Measurements from ENCODE around the gene NLK.

NLK gene

GRCh38 chr17:28159924-28160323 lies 117.4 kb downstream of the NLK start:
- H3K4me2 ChIP-seq (ENCODE audit: low read depth, low read length, poor library complexity, severe bottlenecking), result no peak overlapping the region
- no peaks in the 10 kb centered on the region for H3K79me2 ChIP-seq (ENCODE audit: insufficient read depth, low read length)
- no peak for TF ChIP-seq EZH2phosphoT487 (IDR thresholded peaks at IDR 0.05; ENCODE audit: borderline replicate concordance)
- TF ChIP-seq CTCF (conservative IDR thresholded peaks at IDR 0.05; ENCODE audit: low read length), result no peak
- H3K9me3 ChIP-seq (ENCODE audit: insufficient read depth, low read depth, low read length), result no peaks in the 10 kb centered on the region
- no peaks in the 10 kb centered on the region for H3F3A ChIP-seq (ENCODE audit: low read depth)
- H3K36me3 ChIP-seq (ENCODE audit: insufficient read depth, low read length), result no peaks in the 10 kb centered on the region
- H3K9ac ChIP-seq (ENCODE audit: low read depth, low read length, poor library complexity, severe bottlenecking), result no peak overlapping the region
- peaks cover 5% of the 10 kb centered on the region for H3K4me1 ChIP-seq (ENCODE audit: insufficient read depth, low read length, poor library complexity, severe bottlenecking)
- H3K4me3 ChIP-seq (ENCODE audit: low read length, poor library complexity, severe bottlenecking), result no peak overlapping the region
- H2AFZ ChIP-seq (ENCODE audit: low read length), result no peak overlapping the region
- H3K27me3 ChIP-seq (ENCODE audit: insufficient read depth, low read length, poor library complexity, severe bottlenecking), result no peaks in the 10 kb centered on the region
- H3K9me2 ChIP-seq (replicated peaks; ENCODE audit: low read depth, low read length), result no peaks in the 10 kb centered on the region
- H4K20me1 ChIP-seq (ENCODE audit: insufficient read depth, low read length, poor library complexity, severe bottlenecking), result no peaks in the 10 kb centered on the region

GRCh38 chr17:28160610-28161009 lies 118.1 kb downstream of the NLK start:
- Histone ChIP-seq H3K9me2 (replicated peaks; ENCODE audit: low read depth, low read length) (no peaks in the 10 kb centered on the region), H3K4me2 (ENCODE audit: low read depth, low read length, poor library complexity, severe bottlenecking) (no peak overlapping the region), H4K20me1 (ENCODE audit: insufficient read depth, low read length, poor library complexity, severe bottlenecking) (no peaks in the 10 kb centered on the region), H3K36me3 (ENCODE audit: insufficient read depth, low read length) (no peaks in the 10 kb centered on the region), H3K9ac (ENCODE audit: low read depth, low read length, poor library complexity, severe bottlenecking) (no peak overlapping the region), H3K79me2 (ENCODE audit: insufficient read depth, low read length) (no peaks in the 10 kb centered on the region), H3F3A (ENCODE audit: low read depth) (no peaks in the 10 kb centered on the region), H3K4me1 (ENCODE audit: insufficient read depth, low read length, poor library complexity, severe bottlenecking) (peaks cover 5% of the 10 kb centered on the region), H3K4me3 (ENCODE audit: low read length, poor library complexity, severe bottlenecking) (no peak overlapping the region), H2AFZ (ENCODE audit: low read length) (no peak overlapping the region), H3K27me3 (ENCODE audit: insufficient read depth, low read length, poor library complexity, severe bottlenecking) (no peaks in the 10 kb centered on the region), H3K9me3 (ENCODE audit: insufficient read depth, low read depth, low read length) (no peaks in the 10 kb centered on the region)
- no peak for TF ChIP-seq EZH2phosphoT487 (IDR thresholded peaks at IDR 0.05; ENCODE audit: borderline replicate concordance)
- TF ChIP-seq CTCF (conservative IDR thresholded peaks at IDR 0.05; ENCODE audit: low read length), result no peak

GRCh38 chr17:28161311-28161710 lies 118.8 kb downstream of the NLK start:
- Histone ChIP-seq H3K36me3 (ENCODE audit: insufficient read depth, low read length) (no peaks in the 10 kb centered on the region), H3K27me3 (ENCODE audit: insufficient read depth, low read length, poor library complexity, severe bottlenecking) (no peaks in the 10 kb centered on the region), H3K9me3 (ENCODE audit: insufficient read depth, low read depth, low read length) (no peaks in the 10 kb centered on the region), H3K79me2 (ENCODE audit: insufficient read depth, low read length) (no peaks in the 10 kb centered on the region), H2AFZ (ENCODE audit: low read length) (no peak overlapping the region), H3K4me1 (ENCODE audit: insufficient read depth, low read length, poor library complexity, severe bottlenecking) (peaks cover 5% of the 10 kb centered on the region), H3K4me3 (ENCODE audit: low read length, poor library complexity, severe bottlenecking) (no peak overlapping the region), H3K9me2 (replicated peaks; ENCODE audit: low read depth, low read length) (no peaks in the 10 kb centered on the region), H3F3A (ENCODE audit: low read depth) (no peaks in the 10 kb centered on the region), H3K9ac (ENCODE audit: low read depth, low read length, poor library complexity, severe bottlenecking) (no peak overlapping the region), H3K4me2 (ENCODE audit: low read depth, low read length, poor library complexity, severe bottlenecking) (no peak overlapping the region), H4K20me1 (ENCODE audit: insufficient read depth, low read length, poor library complexity, severe bottlenecking) (no peaks in the 10 kb centered on the region)
- TF ChIP-seq CTCF (conservative IDR thresholded peaks at IDR 0.05; ENCODE audit: low read length) (no peak), EZH2phosphoT487 (IDR thresholded peaks at IDR 0.05; ENCODE audit: borderline replicate concordance) (no peak)

All from Loucy (cell line).